HepG2 (cell line): Measurements from ENCODE around the gene COBL. TPM values are rescaled to one million over a fixed set of nuclear protein-coding genes. Genes with fewer than 3 reads are reported as not detected.

Source experiments
- DMAP1 ChIP-seq: IDR thresholded peaks from 2 replicates; pipeline ENCODE4 v1.6.1; 2016
- EZH2 ChIP-seq: conservative IDR thresholded peaks from 2 replicates; pipeline ENCODE4 v1.6.1; 2012; ENCODE audit warnings: mild to moderate bottlenecking, low read depth, low read length, moderate library complexity
- FOXO1 ChIP-seq: sonication (generic); formaldehyde crosslinking; IDR thresholded peaks from 2 replicates; pipeline ENCODE4 v1.4.0; 2020; ENCODE audit warnings: missing genetic modification reagents
- KMT2B ChIP-seq: IDR thresholded peaks from 2 replicates; pipeline ENCODE4 v1.6.1; 2016; ENCODE audit warnings: missing genetic modification reagents, missing compliant biosample characterization
- MIER2 ChIP-seq: IDR thresholded peaks from 2 replicates; pipeline ENCODE4 v1.6.1; 2016; ENCODE audit warnings: missing biosample characterization, missing genetic modification reagents
- RCOR2 ChIP-seq: IDR thresholded peaks from 2 replicates; pipeline ENCODE4 v1.6.1; 2016; ENCODE audit warnings: missing biosample characterization, missing genetic modification reagents
- RFXANK ChIP-seq: IDR thresholded peaks from 2 replicates; pipeline ENCODE4 v1.6.1; 2016
- RXRB ChIP-seq: IDR thresholded peaks from 2 replicates; pipeline ENCODE4 v1.6.1; 2016; ENCODE audit warnings: borderline replicate concordance, missing genetic modification reagents, missing compliant biosample characterization
- SATB2 ChIP-seq: sonication (generic); formaldehyde crosslinking; IDR thresholded peaks from 2 replicates; pipeline ENCODE4 v1.5.0; 2020; ENCODE audit warnings: missing genetic modification reagents
- SNAPC2 ChIP-seq: sonication (generic); formaldehyde crosslinking; IDR thresholded peaks from 2 replicates; pipeline ENCODE4 v1.8.1; 2022; ENCODE audit warnings: mild to moderate bottlenecking, missing genetic modification reagents
- SRF ChIP-seq: IDR thresholded peaks from 2 replicates; pipeline ENCODE4 v1.6.1; 2011; ENCODE audit warnings: mild to moderate bottlenecking, low read depth, low read length, moderate library complexity
- TBL1XR1 ChIP-seq: fragments of 150-350 bp; IDR thresholded peaks from 2 replicates; pipeline ENCODE4 v1.6.1; 2014; ENCODE audit warnings: borderline replicate concordance, low read length; ENCODE audit not compliant: partially characterized antibody
- TMF1 ChIP-seq: sonication (generic); formaldehyde crosslinking; IDR thresholded peaks from 2 replicates; pipeline ENCODE4 v1.8.1; 2022; ENCODE audit warnings: low read depth, missing genetic modification reagents
- ZFYVE20 ChIP-seq: sonication (generic); formaldehyde crosslinking; IDR thresholded peaks from 2 replicates; pipeline ENCODE4 v1.8.0; 2023; ENCODE audit warnings: low read depth, mild to moderate bottlenecking, moderate library complexity, missing genetic modification reagents, borderline replicate concordance
- ZMYM3 ChIP-seq: sonication (generic); formaldehyde crosslinking; IDR thresholded peaks from 2 replicates; pipeline ENCODE4 v1.5.1; 2020; ENCODE audit warnings: mild to moderate bottlenecking, missing genetic modification reagents
- ZNF501 ChIP-seq: sonication (generic); formaldehyde crosslinking; IDR thresholded peaks from 2 replicates; pipeline ENCODE4 v1.5.1; 2020; ENCODE audit warnings: mild to moderate bottlenecking, moderate library complexity, missing genetic modification reagents
- ZNF589 ChIP-seq: sonication (generic); formaldehyde crosslinking; conservative IDR thresholded peaks from 2 replicates; pipeline ENCODE4 v1.8.0; 2022; ENCODE audit warnings: mild to moderate bottlenecking, moderate library complexity, missing genetic modification reagents
- ZNF781 ChIP-seq: sonication (generic); formaldehyde crosslinking; IDR thresholded peaks from 2 replicates; pipeline ENCODE4 v1.5.1; 2020; ENCODE audit warnings: borderline replicate concordance, mild to moderate bottlenecking, missing genetic modification reagents; ENCODE audit errors: not compliant biosample characterization
- ZSCAN22 ChIP-seq: sonication (generic); formaldehyde crosslinking; IDR thresholded peaks from 2 replicates; pipeline ENCODE4 v1.4.0; 2020; ENCODE audit warnings: mild to moderate bottlenecking, missing genetic modification reagents
- polyA plus RNA-seq, 8 experiments: library from polyadenylated mRNA; depleted of rRNA in 3 of 8; stranded (reverse) in 7 of 8; unstranded in 1 of 8; fragments of >200 nt; fragmentation: Illumina TruSeq in 4 of 8; extraction: Trizol in 4 of 8; gene quantifications; 2 replicates each; pipeline versions ENCODE4 v1.2.1 to v1.2.3, GENCODE V29; 2011 to 2016; ENCODE audit warnings: low read depth in 4 of 8, missing spikeins in 1 of 8, mixed read lengths in 1 of 8; ENCODE audit not compliant: insufficient read depth in 1 of 8
- total RNA-seq, 5 experiments: library from RNA; depleted of rRNA; stranded (reverse); fragments of >200 nt; fragmentation: Illumina TruSeq; extraction: Trizol; gene quantifications; 2 replicates each; pipeline ENCODE4 v1.2.3, GENCODE V29; 2016; ENCODE audit warnings: low read depth in 1 of 5
- TF ChIP-seq, protein P1 (sequence below): sonication (generic); formaldehyde crosslinking; IDR thresholded peaks from 2 replicates; pipeline ENCODE4 v1.8.1; 2023; ENCODE audit warnings: mild to moderate bottlenecking, moderate library complexity, missing genetic modification reagents
- TF ChIP-seq, protein P2 (sequence below): sonication (generic); formaldehyde crosslinking; IDR thresholded peaks from 2 replicates; pipeline ENCODE4 v1.8.1; 2023; ENCODE audit warnings: mild to moderate bottlenecking, missing genetic modification reagents
- TF ChIP-seq, protein P3 (sequence below): sonication (generic); formaldehyde crosslinking; IDR thresholded peaks from 2 replicates; pipeline ENCODE4 v1.5.1; 2020; ENCODE audit warnings: missing genetic modification reagents, mild to moderate bottlenecking, borderline replicate concordance
- TF ChIP-seq, protein P4 (sequence below): sonication (generic); formaldehyde crosslinking; IDR thresholded peaks from 2 replicates; pipeline ENCODE4 v1.4.0; 2020; ENCODE audit warnings: missing genetic modification reagents, mild to moderate bottlenecking, borderline replicate concordance

Gene COBL
- total and polyA plus RNA-seq, 2 of the 13 experiments (the other 11 are each of a cell fraction or from before 2014, with no cell fraction given), result 3.8 to 4.9 TPM

DNA sequence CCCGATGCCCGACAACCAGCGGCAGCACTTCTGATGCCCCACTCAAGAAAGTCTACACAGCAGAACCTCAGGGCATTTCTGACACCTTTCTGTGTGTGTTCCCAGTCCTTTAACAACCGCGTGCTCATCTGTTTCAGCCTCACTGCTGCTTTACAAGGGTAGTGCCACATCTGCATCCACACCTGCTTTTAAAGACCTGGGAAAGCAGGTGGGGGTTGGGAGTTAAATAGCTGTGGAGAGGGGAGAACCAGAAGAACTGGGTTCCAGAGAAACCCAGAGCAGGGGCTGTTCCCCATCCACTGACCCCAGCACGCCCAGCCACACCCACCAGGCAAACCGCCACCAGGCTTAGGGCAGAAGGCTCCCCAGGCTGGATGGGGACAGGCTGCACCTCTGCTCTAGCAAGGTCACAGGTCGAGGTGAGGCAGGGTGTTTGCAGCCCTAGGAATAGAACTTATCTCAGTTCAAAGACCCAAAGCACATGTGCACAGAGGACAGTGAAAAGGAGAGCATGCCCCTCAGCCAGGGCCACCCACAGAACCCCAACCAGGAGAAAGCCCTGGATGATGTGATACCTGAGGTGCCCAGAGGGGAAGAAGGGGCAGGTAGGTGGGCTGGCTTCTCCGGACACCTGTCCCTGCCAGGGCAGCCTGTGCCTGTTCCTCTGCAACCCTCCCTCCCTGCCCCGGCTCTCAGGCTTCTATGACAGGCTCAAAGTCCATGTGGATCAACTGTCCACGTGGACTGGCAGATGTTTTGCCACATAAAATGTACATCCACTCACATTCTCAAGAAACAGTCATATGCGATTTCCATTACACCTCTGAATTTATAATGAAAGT lies 51.3 kb downstream of the COBL start (continued):
- TF ChIP-seq ZSCAN22 (no peak), KMT2B (no peak), TBL1XR1 (no peak), MIER2 (CRISPR knock-in tag) (no peak), SNAPC2 (0 out of 2 replicates have a peak, but pooled peaks have one; percentile 27), DMAP1 (CRISPR knock-in tag) (peak; percentile 70; the same call in 1 of the 2 replicates), RFXANK (CRISPR knock-in tag) (no peak), ZNF781 (CRISPR knock-in tag) (no peak), FOXO1 (CRISPR knock-in tag) (peak; percentile 9; the same call in 1 of the 2 replicates), ZMYM3 (CRISPR knock-in tag) (0 out of 2 replicates have a peak, but pooled peaks have one; percentile 51), ZNF501 (CRISPR knock-in tag) (peak; percentile 56; the same call in 1 of the 2 replicates), RCOR2 (CRISPR knock-in tag) (0 out of 2 replicates have a peak, but pooled peaks have one; percentile 27), SATB2 (CRISPR knock-in tag) (no peak), TMF1 (CRISPR knock-in tag) (no peak), ZFYVE20 (CRISPR knock-in tag) (no peak), EZH2 (no peak), ZNF589 (no peak), SRF (no peak), RXRB (peak; percentile 55; the same call in 1 of the 2 replicates)
- TF ChIP-seq, protein P1, sequence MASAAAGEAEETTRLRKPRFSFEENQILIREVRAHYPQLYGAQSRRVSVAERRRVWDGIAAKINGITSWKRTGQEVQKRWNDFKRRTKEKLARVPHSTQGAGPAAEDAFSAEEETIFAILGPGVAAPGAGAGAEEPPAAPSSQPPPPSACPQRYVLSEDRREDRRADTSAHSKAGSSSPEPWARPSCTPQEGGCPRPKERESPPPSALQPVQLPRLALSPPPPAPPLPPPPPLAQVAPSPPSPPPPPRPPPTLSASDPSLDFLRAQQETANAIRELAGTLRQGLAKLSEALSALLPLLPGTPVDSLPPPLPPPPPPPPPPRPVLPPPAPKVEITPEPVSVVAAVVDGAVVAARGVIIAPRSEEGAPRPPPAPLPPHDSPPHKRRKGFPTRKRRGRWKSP (CRISPR knock-in tag), result no peak
- TF ChIP-seq, protein P2, sequence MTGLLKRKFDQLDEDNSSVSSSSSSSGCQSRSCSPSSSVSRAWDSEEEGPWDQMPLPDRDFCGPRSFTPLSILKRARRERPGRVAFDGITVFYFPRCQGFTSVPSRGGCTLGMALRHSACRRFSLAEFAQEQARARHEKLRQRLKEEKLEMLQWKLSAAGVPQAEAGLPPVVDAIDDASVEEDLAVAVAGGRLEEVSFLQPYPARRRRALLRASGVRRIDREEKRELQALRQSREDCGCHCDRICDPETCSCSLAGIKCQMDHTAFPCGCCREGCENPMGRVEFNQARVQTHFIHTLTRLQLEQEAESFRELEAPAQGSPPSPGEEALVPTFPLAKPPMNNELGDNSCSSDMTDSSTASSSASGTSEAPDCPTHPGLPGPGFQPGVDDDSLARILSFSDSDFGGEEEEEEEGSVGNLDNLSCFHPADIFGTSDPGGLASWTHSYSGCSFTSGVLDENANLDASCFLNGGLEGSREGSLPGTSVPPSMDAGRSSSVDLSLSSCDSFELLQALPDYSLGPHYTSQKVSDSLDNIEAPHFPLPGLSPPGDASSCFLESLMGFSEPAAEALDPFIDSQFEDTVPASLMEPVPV (CRISPR knock-in tag), result no peak
- TF ChIP-seq, protein P3, sequence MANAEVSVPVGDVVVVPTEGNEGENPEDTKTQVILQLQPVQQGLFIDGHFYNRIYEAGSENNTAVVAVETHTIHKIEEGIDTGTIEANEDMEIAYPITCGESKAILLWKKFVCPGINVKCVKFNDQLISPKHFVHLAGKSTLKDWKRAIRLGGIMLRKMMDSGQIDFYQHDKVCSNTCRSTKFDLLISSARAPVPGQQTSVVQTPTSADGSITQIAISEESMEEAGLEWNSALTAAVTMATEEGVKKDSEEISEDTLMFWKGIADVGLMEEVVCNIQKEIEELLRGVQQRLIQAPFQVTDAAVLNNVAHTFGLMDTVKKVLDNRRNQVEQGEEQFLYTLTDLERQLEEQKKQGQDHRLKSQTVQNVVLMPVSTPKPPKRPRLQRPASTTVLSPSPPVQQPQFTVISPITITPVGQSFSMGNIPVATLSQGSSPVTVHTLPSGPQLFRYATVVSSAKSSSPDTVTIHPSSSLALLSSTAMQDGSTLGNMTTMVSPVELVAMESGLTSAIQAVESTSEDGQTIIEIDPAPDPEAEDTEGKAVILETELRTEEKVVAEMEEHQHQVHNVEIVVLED (CRISPR knock-in tag), result no peak
- TF ChIP-seq, protein P4, sequence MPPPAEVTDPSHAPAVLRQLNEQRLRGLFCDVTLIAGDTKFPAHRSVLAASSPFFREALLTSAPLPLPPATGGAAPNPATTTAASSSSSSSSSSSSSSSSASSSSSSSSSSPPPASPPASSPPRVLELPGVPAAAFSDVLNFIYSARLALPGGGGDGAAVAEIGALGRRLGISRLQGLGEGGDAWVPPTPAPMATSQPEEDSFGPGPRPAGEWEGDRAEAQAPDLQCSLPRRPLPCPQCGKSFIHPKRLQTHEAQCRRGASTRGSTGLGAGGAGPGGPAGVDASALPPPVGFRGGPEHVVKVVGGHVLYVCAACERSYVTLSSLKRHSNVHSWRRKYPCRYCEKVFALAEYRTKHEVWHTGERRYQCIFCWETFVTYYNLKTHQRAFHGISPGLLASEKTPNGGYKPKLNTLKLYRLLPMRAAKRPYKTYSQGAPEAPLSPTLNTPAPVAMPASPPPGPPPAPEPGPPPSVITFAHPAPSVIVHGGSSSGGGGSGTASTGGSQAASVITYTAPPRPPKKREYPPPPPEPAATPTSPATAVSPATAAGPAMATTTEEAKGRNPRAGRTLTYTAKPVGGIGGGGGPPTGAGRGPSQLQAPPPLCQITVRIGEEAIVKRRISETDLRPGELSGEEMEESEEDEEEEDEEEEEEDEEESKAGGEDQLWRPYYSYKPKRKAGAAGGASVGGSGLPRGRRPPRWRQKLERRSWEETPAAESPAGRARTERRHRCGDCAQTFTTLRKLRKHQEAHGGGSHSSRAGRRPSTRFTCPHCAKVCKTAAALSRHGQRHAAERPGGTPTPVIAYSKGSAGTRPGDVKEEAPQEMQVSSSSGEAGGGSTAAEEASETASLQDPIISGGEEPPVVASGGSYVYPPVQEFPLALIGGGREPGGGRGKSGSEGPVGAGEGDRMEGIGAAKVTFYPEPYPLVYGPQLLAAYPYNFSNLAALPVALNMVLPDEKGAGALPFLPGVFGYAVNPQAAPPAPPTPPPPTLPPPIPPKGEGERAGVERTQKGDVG (CRISPR knock-in tag), result peak; percentile 33; the same call in 1 of the 2 replicates
